Subcutaneous adipose tissue (tissue), 4 donors: ENCODE measurements around the gene SDHD. TPM values are rescaled to one million over a fixed set of nuclear protein-coding genes. Genes with fewer than 3 reads are reported as not detected.

Source experiments
- total RNA-seq, 4 donors: library from RNA; depleted of rRNA; stranded (reverse); fragments of >200 nt; gene quantifications; one replicate each; pipeline ENCODE4 v1.1.0, GENCODE V29; 2016
- TF ChIP-seq, protein P1 (sequence below): fragments of 450-650 bp; IDR thresholded peaks from one replicate; pipeline ENCODE4 v1.5.1; 2016; ENCODE audit warnings: low read depth, mild to moderate bottlenecking, control low read depth, antibody characterized with exemption, moderate library complexity

SDHD gene
- total RNA-seq, 4 donors from 2014 or later = 73.8 to 153 (median 103) TPM

DNA sequence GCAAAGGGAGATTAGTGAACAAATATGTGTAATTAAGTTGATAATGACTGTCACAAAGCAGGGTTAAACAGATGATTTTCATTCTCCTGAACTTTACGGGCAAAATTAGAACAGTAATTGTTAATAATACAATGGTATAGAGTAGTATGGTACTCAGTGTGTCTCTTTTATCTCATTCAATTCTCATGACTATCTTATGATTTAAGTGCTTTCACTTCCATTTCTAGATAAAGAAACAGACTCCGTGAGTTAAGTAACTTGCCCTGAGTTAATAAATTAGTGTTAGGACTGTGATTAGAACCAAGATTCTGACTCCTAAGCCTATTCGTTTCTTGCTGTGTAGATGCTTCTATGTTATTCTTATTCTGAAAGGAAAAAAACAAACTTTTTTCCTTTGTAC lies 34.9 kb upstream of the SDHD start:
- TF ChIP-seq, protein P1, sequence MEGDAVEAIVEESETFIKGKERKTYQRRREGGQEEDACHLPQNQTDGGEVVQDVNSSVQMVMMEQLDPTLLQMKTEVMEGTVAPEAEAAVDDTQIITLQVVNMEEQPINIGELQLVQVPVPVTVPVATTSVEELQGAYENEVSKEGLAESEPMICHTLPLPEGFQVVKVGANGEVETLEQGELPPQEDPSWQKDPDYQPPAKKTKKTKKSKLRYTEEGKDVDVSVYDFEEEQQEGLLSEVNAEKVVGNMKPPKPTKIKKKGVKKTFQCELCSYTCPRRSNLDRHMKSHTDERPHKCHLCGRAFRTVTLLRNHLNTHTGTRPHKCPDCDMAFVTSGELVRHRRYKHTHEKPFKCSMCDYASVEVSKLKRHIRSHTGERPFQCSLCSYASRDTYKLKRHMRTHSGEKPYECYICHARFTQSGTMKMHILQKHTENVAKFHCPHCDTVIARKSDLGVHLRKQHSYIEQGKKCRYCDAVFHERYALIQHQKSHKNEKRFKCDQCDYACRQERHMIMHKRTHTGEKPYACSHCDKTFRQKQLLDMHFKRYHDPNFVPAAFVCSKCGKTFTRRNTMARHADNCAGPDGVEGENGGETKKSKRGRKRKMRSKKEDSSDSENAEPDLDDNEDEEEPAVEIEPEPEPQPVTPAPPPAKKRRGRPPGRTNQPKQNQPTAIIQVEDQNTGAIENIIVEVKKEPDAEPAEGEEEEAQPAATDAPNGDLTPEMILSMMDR = no peak

DNA sequence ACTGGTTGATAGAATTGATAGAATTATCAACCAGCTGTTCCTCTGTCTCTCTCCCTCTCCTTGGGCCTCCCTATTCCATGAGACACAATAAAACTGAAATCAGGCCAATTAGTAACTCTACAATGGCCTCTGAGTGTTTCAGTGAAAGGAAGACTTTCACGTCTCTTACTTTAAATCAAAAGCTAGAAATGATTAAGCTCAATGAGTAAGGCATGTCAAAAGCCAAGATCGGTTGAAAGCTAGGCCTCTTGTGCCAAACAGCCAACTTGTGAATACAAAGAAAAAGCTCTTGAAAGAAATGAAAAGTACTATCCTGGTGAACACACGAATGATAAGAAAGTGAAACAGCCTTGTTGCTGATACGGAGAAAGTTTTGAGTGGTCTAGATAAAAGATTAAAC lies 29.5 kb upstream of the SDHD start:
- TF ChIP-seq, protein P1 = no peak

DNA sequence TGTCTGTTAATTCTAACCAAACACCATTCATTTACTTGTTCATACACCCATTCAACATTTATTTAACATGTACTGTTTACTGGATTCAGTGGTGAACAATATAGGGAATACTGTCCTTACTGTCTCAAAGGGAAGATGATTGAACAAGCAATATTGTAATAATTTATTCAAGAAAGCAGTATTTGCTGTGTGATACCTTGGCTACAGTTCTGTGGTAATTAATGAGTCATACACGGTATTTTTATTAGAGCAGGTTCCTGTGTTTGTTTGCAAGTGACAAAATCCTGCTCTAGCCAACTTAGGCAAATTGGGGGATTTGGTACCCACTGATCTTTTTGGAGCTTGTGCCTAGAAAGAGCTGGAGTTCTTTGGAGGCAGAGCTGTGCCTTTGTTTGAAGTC lies 28.6 kb upstream of the SDHD start:
- TF ChIP-seq, protein P1 = no peak

DNA sequence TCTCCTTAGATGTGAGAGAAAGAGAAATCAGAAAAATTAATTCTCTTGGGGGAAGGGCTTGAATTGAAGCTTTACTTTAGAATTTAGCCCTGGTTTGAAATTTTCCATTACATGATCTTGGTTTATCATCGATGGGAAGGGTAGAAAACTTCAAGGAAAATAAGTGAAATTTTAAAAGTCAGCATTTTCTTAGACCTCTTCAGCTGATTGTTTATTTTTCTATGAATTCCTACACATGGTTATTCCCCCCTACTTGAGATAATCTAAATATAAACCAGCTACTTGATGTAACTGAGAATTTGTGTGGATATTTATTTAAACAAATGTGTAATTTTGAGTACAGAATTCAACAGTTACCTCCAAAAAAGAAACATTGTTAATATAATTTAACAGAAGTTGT lies 23.8 kb upstream of the SDHD start:
- TF ChIP-seq, protein P1 = no peak

DNA sequence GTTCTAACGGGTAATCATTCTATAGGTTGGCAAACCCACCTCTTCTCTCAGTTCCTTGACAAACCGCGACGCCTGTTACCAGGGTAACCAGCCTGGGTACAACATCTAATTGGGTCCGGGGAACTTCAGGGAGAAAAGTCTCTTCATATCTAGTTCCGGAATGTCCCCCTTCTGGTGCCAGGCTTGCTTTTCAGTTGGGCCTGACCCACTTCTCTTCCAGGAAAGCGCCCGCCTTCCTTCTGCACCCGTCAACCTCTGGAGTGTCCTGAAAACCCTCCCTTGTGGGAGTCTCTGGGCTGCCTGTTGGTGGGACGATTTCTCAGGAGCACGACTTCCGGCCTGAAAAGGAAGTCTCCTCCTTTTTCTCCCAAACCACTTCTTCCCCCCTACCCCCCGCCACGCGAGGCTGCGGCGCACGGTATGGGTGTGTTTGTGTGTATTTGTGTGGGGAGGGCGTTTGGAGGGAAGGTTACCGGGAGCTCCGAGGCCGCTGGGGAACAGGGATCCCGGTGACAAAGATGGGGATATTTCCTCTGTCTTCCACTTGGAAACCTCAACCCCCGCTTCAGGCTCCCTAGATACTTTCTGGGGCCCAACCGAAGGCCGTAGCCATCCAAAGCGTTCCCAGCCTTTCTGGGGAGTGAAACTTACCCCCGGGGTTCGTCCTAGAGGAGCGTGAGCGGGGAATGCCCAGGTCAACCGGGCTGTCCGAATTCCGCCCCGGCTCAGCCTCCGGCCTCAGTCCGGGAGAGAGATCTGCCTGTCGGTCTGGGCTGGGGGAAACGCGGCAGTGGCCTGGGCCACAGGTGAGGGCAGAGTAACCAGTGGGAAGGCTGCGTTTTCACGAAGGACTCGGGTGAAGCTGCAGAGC lies 12.5 kb upstream of the SDHD start, which contains the start of the genes NKAPD1 and PIH1D2:
Gene NKAPD1, plus strand, starts transcription at position 359 of the 871 bp plus-strand sequence. CDS start 1,276 bp downstream, outside the sequence.
Gene PIH1D2, minus strand, starts transcription at position 77 of the 871 bp plus-strand sequence. CDS start 843 bp downstream, outside the sequence.
- TF ChIP-seq, protein P1 = no peak

DNA sequence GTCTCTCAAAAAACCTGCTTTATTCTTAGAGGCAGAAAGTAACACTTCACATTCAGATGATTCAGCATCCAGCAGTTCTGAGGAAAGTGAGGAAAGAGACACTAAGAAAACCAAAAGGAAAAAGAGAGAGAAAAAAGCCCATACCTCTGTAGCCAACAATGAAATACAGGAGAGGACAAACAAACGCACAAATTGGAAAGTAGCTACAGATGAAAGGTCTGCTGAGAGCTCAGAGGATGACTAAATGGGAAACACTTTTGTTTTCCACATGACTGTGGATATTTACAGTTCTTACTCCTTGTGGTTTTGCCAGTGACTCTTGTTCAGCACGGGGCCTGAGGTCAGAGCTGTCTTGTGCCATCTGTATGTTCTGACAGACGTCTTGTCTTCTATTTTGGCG lies 3.9 kb upstream of the SDHD start:
- TF ChIP-seq, protein P1 = no peak

DNA sequence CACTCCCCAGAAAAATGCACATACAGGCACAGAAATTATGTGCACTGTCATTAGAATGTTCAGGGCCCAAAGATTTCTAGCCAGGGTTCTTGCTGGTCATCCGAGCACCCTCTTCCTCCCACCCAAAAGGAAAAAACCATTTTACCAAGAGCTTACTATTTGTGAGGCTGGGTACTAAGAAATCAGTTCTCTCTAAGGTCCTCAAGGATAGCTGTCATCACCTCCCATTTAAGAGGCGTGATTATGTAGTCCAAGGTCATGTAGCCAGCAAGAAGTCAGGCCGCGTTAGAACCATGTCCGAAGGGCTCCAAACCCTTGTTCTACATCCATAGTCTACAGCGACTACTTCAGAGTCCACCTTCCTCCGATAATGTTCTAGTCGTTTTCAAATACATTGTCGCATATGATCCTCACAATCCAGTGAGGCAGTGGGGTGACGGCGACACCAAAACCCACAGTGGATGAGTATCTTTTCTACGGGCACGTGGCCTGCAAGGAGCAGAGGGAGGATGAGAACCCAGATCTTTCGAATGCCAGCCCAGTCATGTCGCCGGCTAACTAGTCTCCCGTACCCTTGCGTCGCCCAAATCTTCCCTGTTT lies 751 bp upstream of the SDHD start:
- TF ChIP-seq, protein P1 = no peak
